GM19467 (cell line): ENCODE measurements around the gene BROX.
A peak's percentile ranks its signal among the peaks of the same experiment; 100 is the strongest.

Experiments used
- ATAC-seq: cut with Tn5 transposase; IDR thresholded peaks from one replicate; pipeline ENCODE4 v1.9.1; 2021; ENCODE audit warnings: mild to moderate bottlenecking, moderate library complexity; ENCODE audit not compliant: unreplicated experiment

Gene BROX

DNA sequence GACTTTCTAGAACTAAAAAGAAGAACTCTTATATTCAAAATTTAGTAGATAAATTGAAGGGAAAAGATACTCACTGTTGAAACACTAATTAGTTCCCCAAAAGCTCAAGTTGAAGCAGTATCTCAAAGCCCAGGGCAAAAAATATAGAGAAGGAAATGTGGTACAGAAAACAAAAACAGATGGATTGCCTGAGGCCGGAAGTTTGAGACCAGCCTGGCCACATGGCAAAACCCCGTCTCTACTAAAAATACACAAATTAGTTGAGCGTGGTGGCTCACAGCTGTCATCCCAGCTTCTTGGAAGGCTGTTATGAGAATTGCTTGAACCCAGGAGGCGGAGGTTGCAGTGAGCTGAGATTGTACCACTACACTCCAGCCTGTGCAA lies 60.6 kb downstream of the BROX start:
- ATAC-seq = peak; percentile 79

DNA sequence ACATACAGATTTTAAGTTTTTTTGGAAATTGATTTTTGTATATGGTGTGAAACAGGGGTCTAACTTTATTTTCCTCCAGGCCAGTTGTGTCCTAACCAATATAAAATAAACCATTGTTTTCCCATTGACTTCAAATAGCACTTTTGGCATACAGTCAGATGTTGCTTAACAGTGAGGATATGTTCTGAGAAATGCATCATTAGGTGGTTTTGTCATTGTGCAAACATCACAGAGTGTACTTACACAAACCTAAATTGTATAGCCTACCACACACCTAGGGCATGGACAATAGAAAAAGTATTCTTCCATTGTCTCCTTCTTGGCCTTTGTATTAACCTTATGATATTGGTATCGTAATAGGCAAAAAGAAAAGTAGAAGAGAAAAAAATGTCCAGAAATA lies 65.1 kb downstream of the BROX start:
- ATAC-seq = no peak

DNA sequence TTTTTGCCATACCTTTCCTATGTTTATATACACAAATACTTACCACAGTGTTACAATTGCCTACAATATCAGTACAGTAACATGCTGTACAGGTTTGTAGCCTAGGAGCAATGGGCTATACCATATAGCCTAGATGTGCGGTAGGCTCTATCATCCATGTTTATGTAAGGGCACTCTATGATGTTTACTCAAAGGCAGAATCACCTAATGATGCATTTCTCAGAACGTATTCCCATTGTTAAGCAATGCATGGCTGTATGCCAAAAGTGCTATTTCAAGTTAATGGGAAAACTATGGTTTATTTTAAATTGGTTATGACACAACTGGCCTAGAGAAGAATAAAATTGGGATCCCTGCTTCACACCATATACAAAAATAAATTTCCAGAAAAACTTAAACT lies 65.6 kb downstream of the BROX start:
- no peak for ATAC-seq

DNA sequence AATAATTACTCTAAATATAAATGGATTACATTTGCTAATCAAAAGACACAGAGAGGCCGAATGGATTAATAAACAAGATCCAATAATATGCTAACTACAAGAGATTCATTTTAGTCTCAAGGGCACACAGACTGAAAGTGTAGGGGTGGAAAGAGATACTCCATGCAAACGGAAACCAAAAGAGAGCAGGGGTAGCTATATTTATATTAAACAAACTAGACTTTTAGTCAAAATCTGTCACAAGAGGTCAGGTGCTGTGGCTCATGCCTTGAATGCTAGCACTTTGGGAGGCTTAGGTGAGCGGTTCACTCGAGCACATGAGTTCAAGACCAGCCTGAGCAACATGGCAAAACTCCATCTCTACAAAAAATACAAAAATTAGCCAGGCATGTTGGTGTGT lies 68.9 kb downstream of the BROX start:
- no peak for ATAC-seq

DNA sequence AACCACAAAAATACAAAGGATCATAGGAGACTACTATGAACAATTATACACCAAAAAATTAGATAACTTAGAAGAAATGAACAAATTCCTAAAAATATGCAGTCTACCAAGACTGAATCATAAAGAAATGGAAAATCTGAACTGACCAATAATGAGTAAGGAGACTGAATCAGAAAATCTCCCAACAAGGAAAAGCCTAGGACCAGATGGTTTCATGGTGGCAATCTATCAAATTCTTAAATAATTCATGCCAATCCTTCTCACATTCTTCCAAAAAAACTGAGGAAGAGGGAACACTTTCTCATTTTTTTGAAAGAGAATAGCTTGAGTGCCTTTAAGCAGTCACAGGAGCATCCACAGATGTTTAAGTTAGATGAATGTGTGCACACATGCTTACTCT lies 70.7 kb downstream of the BROX start:
- ATAC-seq = no peak

DNA sequence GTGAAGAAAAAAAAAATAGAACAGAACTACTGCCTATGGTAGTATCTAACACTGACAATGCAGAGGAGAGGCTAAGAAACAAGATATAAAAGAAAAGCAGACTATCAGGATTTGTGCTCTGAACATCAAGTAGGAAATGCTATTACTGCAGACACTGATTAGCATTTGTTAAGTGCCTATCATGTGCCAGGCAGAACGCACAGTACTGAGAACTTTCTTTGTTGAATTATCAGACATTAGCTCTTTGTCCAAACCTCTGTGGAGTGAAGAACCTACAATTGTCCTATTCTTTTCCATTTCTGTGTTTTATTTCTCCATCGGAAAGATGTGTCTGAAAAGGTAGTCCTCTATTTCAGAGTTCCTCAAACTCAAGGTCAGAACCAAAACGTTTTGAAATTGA lies 72.0 kb downstream of the BROX start:
- ATAC-seq = no peak
